Measurements from ENCODE around the gene ZNF823.
"Not testable (repeated sequence)": the region's sequence is repeated elsewhere in the genome, so short reads cannot be mapped to it uniquely, and the experiment has no call there.

ZNF823 gene

GRCh38 chr19:11738746-11739620 is at the start of gene ZNF823:
TSS of gene ZNF823 (minus strand) at chr19:11738946. CDS start at chr19:11738819, 127 bp downstream.
- peak; percentile 98 for DNase-seq

GRCh38 chr19:11787536-11787935 is 48.8 kb upstream of the ZNF823 start:
- no peak for DNase-seq

- no peak for DNase-seq
Observed at GRCh38 chr19:11784356-11784755, 45.6 kb upstream of the ZNF823 start.

- no peak for DNase-seq
Observed at GRCh38 chr19:11783767-11784166, 45.0 kb upstream of the ZNF823 start.

- no peak for DNase-seq
Observed at GRCh38 chr19:11781295-11782057, 42.7 kb upstream of the ZNF823 start.

GRCh38 chr19:11780431-11781020 is 41.8 kb upstream of the ZNF823 start:
- DNase-seq, result no peak

GRCh38 chr19:11776669-11777068 is 37.9 kb upstream of the ZNF823 start:
- DNase-seq, result not testable (repeated sequence)

- DNase-seq, result not testable (repeated sequence)
Observed at GRCh38 chr19:11771520-11771919, 32.8 kb upstream of the ZNF823 start.

- no peak for DNase-seq
Observed at GRCh38 chr19:11769995-11770394, 31.2 kb upstream of the ZNF823 start.

GRCh38 chr19:11767633-11768133 is 28.9 kb upstream of the ZNF823 start:
- DNase-seq, result no peak

- DNase-seq, result peak; percentile 93
Observed at GRCh38 chr19:11766597-11767591, 28.1 kb upstream of the ZNF823 start, which contains the start of gene ZNF441. TSS of gene ZNF441 (plus strand) at chr19:11767000. CDS start at chr19:11767194, 194 bp downstream.

- no peak for DNase-seq
Observed at GRCh38 chr19:11763611-11764010, 24.9 kb upstream of the ZNF823 start.

- no peak for DNase-seq
Observed at GRCh38 chr19:11763117-11763516, 24.4 kb upstream of the ZNF823 start.

- DNase-seq, result no peak
Observed at GRCh38 chr19:11759805-11760204, 21.1 kb upstream of the ZNF823 start.

- no peak for DNase-seq
Observed at GRCh38 chr19:11756965-11757364, 18.2 kb upstream of the ZNF823 start.

- DNase-seq, result no peak
Observed at GRCh38 chr19:11754663-11755062, 15.9 kb upstream of the ZNF823 start.

GRCh38 chr19:11752244-11752736 is 13.5 kb upstream of the ZNF823 start:
- no peak for DNase-seq

GRCh38 chr19:11749751-11750150 is 11.0 kb upstream of the ZNF823 start:
- DNase-seq, result no peak

GRCh38 chr19:11747277-11747676 is 8.5 kb upstream of the ZNF823 start:
- no peak for DNase-seq

GRCh38 chr19:11745869-11746268 is 7.1 kb upstream of the ZNF823 start:
- no peak for DNase-seq

- DNase-seq, result no peak
Observed at GRCh38 chr19:11737964-11738745, 591 bp downstream of the ZNF823 start.

Measured in NCI-H1092 (cell line).